IPS-20b (cell line): Measurements from ENCODE around the gene GMPS.
"Not testable (repeated sequence)": the region's sequence is repeated elsewhere in the genome, so short reads cannot be mapped to it uniquely, and the experiment has no call there.

Experiments used
- H3K27ac ChIP-seq: one replicate; pipeline ENCODE4 v1.5.1; 2013; ENCODE audit warnings: low read length
- H3K27me3 ChIP-seq: 2 replicates; pipeline ENCODE4 v1.6.1; 2013; ENCODE audit warnings: mild to moderate bottlenecking, low read length, inconsistent platforms; ENCODE audit not compliant: insufficient read depth
- H3K36me3 ChIP-seq: 2 replicates; pipeline ENCODE4 v1.6.1; 2013; ENCODE audit warnings: low read depth, mild to moderate bottlenecking, inconsistent platforms, low read length, moderate library complexity; ENCODE audit not compliant: insufficient read depth
- H3K4me1 ChIP-seq: 2 replicates; pipeline ENCODE4 v1.6.1; 2013; ENCODE audit warnings: mild to moderate bottlenecking, control low read depth, inconsistent platforms, low read length, moderate library complexity; ENCODE audit not compliant: insufficient read depth
- H3K4me3 ChIP-seq: 2 replicates; pipeline ENCODE4 v1.5.1; 2013; ENCODE audit warnings: mild to moderate bottlenecking, low read length, inconsistent platforms
- H3K9ac ChIP-seq: 2 replicates; pipeline ENCODE4 v1.6.1; 2013; ENCODE audit warnings: low read depth, mild to moderate bottlenecking, inconsistent platforms, low read length, moderate library complexity
- H3K9me3 ChIP-seq: 2 replicates; pipeline ENCODE4 v1.6.1; 2013; ENCODE audit warnings: mild to moderate bottlenecking, low read depth, low read length, inconsistent platforms; ENCODE audit not compliant: insufficient read depth

Gene GMPS

DNA sequence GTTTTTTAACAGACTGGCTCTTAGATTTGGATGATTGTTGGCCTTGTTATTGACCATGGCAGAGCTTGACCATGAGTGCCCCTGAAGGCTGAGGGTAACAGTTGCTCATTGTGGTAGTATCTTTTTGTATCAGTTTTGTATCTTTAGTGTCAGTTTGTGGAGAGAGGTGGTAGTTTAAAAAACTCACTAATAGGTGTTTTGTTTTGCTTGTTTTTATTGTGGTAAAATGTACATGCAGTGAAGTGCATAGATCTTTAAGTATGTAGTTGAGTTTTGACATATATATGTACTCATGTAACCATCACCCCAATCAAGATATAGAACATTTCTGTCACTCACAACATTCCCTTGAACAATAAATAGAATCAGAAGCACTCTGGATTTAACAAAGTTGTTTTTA is 9.8 kb downstream of the GMPS start:
- H3K9ac ChIP-seq: no peak overlapping the region

DNA sequence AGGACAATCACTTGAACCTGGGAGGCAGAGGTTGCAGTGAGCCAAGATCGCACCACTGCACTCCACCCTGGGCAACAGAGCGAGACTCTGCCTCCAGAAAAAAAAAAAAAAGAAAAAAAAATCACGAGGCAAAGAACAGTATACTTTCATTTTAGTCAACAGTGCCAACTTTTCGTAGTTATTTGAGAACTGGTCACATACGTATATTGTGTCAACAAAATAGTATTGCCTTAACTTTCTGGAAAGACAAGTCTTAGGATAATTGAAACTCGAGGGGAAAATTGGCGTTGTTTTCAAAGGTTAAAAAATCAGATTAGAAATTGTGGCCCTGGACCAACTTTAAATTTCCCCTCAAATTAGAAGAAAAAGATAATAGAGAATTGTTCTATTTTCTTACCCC is 13.8 kb downstream of the GMPS start:
- H3K27ac ChIP-seq: no peak overlapping the region
- H3K27me3 ChIP-seq: no peaks in the 10 kb centered on the region
- H3K9me3 ChIP-seq: no peaks in the 10 kb centered on the region
- no peaks in the 10 kb centered on the region for H3K4me1 ChIP-seq
- H3K36me3 ChIP-seq: no peaks in the 10 kb centered on the region
- H3K4me3 ChIP-seq: no peak overlapping the region
- H3K9ac ChIP-seq: no peak overlapping the region

More for the DNA sequence above, 9.8 kb downstream of the GMPS start:
- Histone ChIP-seq H3K27me3 (no peaks in the 10 kb centered on the region), H3K9me3 (no peaks in the 10 kb centered on the region), H3K36me3 (no peaks in the 10 kb centered on the region), H3K4me1 (no peaks in the 10 kb centered on the region; the same call in 1 of the 2 replicates), H3K27ac (no peak overlapping the region), H3K4me3 (no peak overlapping the region)

DNA sequence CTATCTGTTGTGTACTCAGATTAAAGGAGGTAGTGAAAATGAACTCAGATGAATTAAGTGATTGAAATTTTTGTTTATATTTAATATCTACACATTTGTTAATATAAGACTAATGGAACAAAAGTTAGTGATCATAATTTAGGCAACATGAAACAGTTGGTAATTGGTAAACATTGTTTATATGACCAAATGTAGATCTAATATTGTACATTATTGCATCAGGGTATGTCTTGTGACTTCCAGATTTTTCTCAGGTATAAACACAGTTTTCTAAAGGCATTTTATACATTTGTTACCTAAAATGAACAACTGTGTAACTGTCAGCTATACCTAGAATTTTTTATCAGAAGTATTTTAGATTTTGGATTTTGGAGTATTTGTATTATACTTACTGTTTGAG is 14.8 kb downstream of the GMPS start:
- no peak overlapping the region for H3K4me3 ChIP-seq
- no peak overlapping the region for H3K27ac ChIP-seq

DNA sequence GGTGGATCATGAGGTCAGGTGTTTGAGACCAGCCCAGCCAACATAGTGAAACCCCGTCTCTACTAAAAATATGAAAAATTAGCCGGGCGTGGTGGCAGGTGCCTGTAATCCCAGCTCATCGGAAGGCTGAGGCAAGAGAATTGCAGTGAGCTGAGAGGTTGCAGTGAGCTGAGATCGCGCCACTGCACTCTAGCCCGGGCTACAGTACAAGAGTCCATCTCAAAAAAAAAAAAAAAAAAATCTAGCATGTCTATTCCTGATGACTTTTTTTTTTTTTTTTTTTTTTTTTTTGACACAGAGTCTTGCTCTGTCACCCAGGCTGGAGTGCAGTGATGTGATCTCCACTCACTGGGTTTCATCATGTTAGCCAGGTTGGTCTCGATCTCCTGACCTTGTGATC is 15.9 kb downstream of the GMPS start:
- not testable (repeated sequence) for H3K27me3 ChIP-seq, H3K4me3 ChIP-seq, H3K9me3 ChIP-seq, H3K27ac ChIP-seq, H3K36me3 ChIP-seq, H3K9ac ChIP-seq, H3K4me1 ChIP-seq

More for the DNA sequence above, 14.8 kb downstream of the GMPS start:
- H3K27me3 ChIP-seq: no peaks in the 10 kb centered on the region
- no peaks in the 10 kb centered on the region for H3K9me3 ChIP-seq
- H3K9ac ChIP-seq: no peak overlapping the region
- no peaks in the 10 kb centered on the region for H3K4me1 ChIP-seq
- no peaks in the 10 kb centered on the region for H3K36me3 ChIP-seq

DNA sequence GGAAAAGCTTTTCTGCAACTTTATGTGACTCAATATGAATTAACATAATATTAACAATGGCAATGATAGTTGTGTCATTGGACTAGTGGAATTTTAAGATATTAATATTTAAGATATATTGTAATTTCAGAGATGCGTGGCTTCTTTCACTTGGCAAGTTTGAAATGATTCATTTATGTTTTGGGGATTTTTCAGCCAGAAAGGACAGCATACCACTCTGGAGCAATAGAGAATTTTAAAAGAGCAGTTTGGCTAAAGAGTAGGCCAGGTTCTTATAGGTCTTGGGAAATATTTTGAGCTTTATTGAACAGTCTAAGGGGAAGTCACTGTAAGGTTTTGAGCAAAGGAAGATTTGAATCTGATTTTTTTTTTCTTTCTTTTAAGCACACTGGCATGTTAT is 16.5 kb downstream of the GMPS start:
- Histone ChIP-seq H3K27me3 (no peaks in the 10 kb centered on the region), H3K9me3 (no peaks in the 10 kb centered on the region), H3K36me3 (no peaks in the 10 kb centered on the region), H3K4me3 (no peak overlapping the region), H3K27ac (no peak overlapping the region), H3K9ac (no peak overlapping the region), H3K4me1 (no peaks in the 10 kb centered on the region)

DNA sequence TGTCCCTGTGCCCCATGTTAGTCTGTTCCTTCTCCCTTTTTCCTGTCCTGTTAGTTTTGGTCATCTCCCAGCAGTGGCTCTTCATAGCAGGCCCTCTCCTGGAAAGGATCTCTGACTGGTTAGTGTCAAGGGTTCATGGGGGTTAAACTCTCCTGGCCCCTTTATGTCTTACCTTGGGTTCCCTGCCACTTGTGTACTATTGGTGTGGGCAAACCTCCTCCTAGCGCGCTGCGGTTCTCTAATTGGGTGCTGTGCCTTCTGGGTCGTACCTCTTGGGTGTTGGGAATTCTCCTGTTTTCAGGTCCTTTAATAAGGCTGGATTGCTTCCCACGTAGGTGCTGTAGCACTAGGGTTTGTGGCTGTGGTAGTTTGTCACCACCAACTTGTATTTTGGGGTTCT is 18.8 kb downstream of the GMPS start:
- H3K4me3 ChIP-seq: no peak overlapping the region
- H3K36me3 ChIP-seq: peaks cover 13% of the 10 kb centered on the region
- H3K27ac ChIP-seq: no peak overlapping the region
- H3K9me3 ChIP-seq: no peaks in the 10 kb centered on the region
- H3K9ac ChIP-seq: no peak overlapping the region
- H3K27me3 ChIP-seq: no peaks in the 10 kb centered on the region
- H3K4me1 ChIP-seq: no peaks in the 10 kb centered on the region

DNA sequence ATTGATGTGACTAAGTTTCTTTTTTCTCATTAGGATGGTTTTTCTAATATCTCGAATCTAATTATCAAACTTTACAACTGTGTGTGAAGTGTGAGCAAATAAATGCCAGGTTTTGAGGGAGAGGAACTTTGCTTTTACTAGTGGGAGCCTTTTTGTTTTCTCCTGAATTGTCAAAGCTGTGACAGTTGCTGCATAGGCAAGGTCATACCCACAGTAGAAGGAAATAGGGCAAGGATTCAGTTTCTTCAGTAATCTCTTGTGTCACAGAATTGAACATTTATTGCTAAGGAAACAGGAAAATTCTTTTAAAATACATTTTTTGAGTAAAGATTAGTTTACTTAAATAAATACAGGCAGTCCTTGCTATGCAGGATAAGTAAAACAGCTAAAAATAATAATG is 19.5 kb downstream of the GMPS start:
- Histone ChIP-seq H3K4me1 (no peaks in the 10 kb centered on the region), H3K36me3 (peaks cover 20% of the 10 kb centered on the region), H3K27me3 (no peaks in the 10 kb centered on the region), H3K4me3 (no peak overlapping the region), H3K27ac (no peak overlapping the region), H3K9ac (no peak overlapping the region), H3K9me3 (no peaks in the 10 kb centered on the region)

DNA sequence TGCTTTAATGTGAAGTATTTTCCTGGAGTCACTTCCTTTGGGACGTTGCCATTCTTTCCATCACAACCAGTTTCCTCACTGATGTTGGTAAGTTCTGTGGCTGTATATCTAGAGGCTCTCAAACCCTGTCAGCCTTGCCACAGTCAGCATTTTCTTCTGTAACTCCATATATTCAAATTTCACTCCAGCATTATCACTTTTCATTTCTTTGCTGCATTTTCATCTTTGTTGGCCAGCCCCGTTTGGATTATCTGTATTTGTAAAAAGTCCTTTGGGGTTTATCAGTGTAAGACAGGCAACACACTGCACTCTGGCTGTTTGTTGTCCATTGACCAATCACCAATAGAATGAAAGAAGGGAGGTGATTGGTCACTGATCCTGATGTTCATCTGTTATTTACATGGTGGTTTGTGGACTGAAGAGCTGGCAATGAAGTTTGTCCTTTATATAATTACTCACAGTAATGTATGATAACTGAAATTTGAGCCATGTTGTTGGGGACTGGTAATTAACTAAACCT is 20.3 kb downstream of the GMPS start:
- no peak overlapping the region for H3K9ac ChIP-seq
- H3K4me3 ChIP-seq: no peak overlapping the region
- H3K36me3 ChIP-seq: peaks cover 27% of the 10 kb centered on the region
- H3K27me3 ChIP-seq: no peaks in the 10 kb centered on the region
- H3K27ac ChIP-seq: no peak overlapping the region
- H3K9me3 ChIP-seq: no peaks in the 10 kb centered on the region
- no peaks in the 10 kb centered on the region for H3K4me1 ChIP-seq

DNA sequence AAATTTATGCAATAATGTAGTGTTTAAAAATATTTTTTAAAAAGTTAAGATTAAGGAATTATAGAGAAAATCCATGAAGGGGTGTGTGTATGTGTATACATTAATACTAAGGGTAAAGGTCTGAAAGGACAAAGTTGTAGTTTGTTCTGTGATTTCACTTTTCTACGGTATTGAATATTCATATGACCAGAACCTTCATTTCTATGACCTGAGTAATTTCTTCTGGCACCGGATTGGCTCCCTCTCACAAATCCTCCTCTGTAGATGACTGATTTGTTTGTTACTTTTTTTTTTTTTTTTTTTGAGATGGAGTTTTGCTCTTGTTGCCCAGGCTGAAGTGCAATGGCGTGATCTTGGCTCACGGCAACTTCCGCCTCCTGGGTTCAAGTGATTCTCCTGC is 20.9 kb downstream of the GMPS start:
- Histone ChIP-seq H3K9ac (no peak overlapping the region), H3K27me3 (no peaks in the 10 kb centered on the region), H3K4me3 (no peak overlapping the region), H3K36me3 (peaks cover 30% of the 10 kb centered on the region), H3K4me1 (no peaks in the 10 kb centered on the region), H3K27ac (no peak overlapping the region), H3K9me3 (no peaks in the 10 kb centered on the region)

DNA sequence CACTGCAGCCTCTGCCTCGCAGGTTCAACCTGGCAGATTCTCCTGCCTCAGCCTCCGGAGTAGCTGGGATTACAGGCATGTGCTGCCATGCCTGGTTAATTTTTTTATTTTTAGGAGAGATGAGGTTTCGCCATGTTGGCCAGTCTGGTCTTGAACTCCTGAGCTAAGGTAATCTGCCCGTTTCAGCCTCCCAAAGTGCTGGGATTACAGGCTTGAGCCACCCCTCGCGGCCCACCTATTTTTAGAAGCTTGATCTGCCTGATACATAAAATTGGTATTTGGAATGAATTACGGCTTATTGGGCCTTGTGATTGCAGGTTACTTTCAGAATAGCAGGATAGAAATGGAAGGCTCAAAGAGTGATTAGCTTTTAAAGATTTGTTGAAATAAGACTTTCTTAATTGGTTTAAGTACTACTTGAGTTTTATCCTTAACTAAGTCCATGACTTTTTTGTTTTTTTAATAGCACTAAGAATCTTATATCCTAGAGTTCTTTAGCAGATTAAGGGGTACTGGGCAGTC is 25.0 kb downstream of the GMPS start:
- no peak overlapping the region for H3K27ac ChIP-seq
- no peak overlapping the region for H3K9ac ChIP-seq
- no peak overlapping the region for H3K4me3 ChIP-seq
- no peaks in the 10 kb centered on the region for H3K27me3 ChIP-seq
- no peaks in the 10 kb centered on the region for H3K4me1 ChIP-seq
- no peaks in the 10 kb centered on the region for H3K9me3 ChIP-seq
- H3K36me3 ChIP-seq: peaks cover 67% of the 10 kb centered on the region

DNA sequence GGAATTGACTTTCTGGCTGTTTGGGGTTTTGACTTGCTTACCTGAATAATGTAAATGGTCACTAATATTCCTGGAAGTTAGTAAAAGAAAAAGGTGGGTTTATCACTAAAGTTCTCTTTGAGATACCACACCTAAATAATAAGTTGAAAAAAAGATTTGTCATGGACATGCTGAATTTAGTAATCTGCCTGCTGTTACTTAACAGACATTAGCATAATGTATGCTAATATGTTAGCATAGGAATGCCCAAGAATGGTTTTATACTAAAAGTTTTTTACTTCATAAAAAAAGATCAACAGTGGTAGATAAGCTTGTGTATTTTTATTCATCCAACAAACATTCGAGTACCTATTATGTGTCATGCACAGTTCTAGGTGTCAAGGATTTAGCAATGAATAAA is 36.5 kb downstream of the GMPS start:
- Histone ChIP-seq H3K27ac (no peak overlapping the region), H3K36me3 (peaks cover 97% of the 10 kb centered on the region), H3K4me3 (no peak overlapping the region), H3K9me3 (no peaks in the 10 kb centered on the region), H3K4me1 (no peaks in the 10 kb centered on the region), H3K27me3 (no peaks in the 10 kb centered on the region), H3K9ac (no peak overlapping the region)

DNA sequence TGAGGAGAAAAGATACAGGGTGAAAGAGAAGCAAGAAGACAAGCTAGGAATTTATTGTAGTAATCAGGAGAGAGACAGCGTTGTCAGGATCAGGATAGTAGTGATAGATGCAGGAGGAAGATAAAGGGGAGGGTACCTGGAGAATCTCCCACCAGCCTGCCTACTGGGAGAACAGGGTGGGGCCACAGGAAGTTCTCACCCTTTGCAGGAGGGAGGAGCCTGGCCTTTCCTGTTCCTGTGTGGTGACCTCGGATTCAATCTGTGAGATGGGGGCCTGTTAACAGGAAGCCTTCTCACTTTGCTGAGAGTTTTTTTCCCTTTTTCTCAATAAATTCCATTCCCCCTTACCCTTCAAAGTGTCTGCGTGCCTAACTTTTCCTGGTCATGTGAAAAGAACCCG is 37.6 kb downstream of the GMPS start:
- Histone ChIP-seq H3K9ac (no peak overlapping the region), H3K36me3 (peaks cover 97% of the 10 kb centered on the region), H3K4me1 (no peaks in the 10 kb centered on the region), H3K27ac (no peak overlapping the region), H3K27me3 (no peaks in the 10 kb centered on the region), H3K9me3 (no peaks in the 10 kb centered on the region), H3K4me3 (no peak overlapping the region)
